Fibroblast of villous mesenchyme (primary cell): ENCODE measurements around the gene ATXN10. TPM values are rescaled to one million over a fixed set of nuclear protein-coding genes. Genes with fewer than 3 reads are reported as not detected.

Source experiments
- DNase-seq: peaks from one replicate; pipeline ENCODE4 v3.0.0-alpha.2; 2010; ENCODE audit warnings: low read depth
- H3K4me3 ChIP-seq: 2 replicates; pipeline ENCODE4 v1.5.1; 2011; ENCODE audit warnings: low read depth, mild to moderate bottlenecking, low read length
- total RNA-seq: library from RNA; depleted of rRNA; stranded (reverse); fragments of >200 nt; gene quantifications from 2 replicates; pipeline ENCODE4 v1.2.3, GENCODE V29; 2012
- TF ChIP-seq, protein P1 (sequence below): IDR thresholded peaks from 2 replicates; pipeline ENCODE4 v1.5.1; 2012; ENCODE audit warnings: low read depth, mild to moderate bottlenecking, low read length; ENCODE audit not compliant: insufficient read depth

The ATXN10 gene
- total RNA-seq, 1 donor, result 190 TPM

GRCh38 chr22:45887202-45888131 lies 215.8 kb downstream of the ATXN10 start:
- no peak for DNase-seq
- no peak overlapping the region for H3K4me3 ChIP-seq
- TF ChIP-seq, protein P1, sequence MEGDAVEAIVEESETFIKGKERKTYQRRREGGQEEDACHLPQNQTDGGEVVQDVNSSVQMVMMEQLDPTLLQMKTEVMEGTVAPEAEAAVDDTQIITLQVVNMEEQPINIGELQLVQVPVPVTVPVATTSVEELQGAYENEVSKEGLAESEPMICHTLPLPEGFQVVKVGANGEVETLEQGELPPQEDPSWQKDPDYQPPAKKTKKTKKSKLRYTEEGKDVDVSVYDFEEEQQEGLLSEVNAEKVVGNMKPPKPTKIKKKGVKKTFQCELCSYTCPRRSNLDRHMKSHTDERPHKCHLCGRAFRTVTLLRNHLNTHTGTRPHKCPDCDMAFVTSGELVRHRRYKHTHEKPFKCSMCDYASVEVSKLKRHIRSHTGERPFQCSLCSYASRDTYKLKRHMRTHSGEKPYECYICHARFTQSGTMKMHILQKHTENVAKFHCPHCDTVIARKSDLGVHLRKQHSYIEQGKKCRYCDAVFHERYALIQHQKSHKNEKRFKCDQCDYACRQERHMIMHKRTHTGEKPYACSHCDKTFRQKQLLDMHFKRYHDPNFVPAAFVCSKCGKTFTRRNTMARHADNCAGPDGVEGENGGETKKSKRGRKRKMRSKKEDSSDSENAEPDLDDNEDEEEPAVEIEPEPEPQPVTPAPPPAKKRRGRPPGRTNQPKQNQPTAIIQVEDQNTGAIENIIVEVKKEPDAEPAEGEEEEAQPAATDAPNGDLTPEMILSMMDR, result no peak

DNA sequence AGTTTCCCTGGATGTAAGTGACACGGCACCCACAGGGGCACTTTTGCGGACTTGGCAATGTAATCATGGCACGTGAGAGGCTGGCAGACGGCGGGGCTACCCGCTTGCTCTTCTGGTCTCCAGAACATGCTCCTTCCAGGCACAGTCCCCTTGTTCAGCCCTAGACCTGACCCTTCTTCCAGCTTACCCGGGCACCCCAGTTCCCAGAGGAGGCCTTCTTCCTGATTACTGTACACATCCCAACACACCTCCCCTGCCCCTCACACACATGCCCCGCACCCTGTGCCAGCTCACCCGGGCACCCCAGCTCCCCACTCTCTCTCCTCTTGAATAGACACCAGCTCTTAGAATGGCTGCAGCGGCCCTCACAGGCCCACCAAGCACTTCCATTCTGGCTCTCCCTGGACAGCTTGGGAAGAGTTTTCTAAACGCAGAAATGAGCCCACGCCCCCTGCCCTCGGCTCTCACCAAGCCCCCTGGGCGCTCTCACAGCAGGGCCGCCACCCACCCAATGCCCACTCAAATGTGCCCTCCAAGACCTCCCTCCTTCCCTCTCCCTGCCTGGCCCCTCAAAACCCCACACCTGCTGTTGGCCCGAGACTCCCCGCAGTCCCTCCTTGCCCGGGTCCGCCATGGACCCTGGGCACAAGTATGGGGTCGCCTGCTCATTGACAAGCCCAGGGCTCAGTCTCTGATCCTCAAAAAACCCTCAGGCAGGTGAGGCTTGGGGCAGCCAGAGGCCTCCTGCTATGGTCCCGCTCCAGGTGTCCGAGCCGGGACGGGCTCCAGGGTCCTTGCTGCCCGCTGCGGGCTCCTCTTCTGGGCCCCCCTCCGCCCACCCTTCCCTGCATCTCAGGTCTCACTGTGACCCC lies 216.8 kb downstream of the ATXN10 start:
- DNase-seq, result no peak
- H3K4me3 ChIP-seq, result no peak overlapping the region
- TF ChIP-seq, protein P1, result no peak

GRCh38 chr22:45889093-45889538 lies 217.5 kb downstream of the ATXN10 start:
- no peak for DNase-seq
- TF ChIP-seq, protein P1, result no peak
- no peak overlapping the region for H3K4me3 ChIP-seq

GRCh38 chr22:45889539-45890350 lies 218.1 kb downstream of the ATXN10 start:
- no peak overlapping the region for H3K4me3 ChIP-seq
- TF ChIP-seq, protein P1, result no peak
- no peak for DNase-seq

- H3K4me3 ChIP-seq, result no peak overlapping the region
- DNase-seq, result no peak
- TF ChIP-seq, protein P1, result no peak
Observed at GRCh38 chr22:45890351-45890635, 218.7 kb downstream of the ATXN10 start.

DNA sequence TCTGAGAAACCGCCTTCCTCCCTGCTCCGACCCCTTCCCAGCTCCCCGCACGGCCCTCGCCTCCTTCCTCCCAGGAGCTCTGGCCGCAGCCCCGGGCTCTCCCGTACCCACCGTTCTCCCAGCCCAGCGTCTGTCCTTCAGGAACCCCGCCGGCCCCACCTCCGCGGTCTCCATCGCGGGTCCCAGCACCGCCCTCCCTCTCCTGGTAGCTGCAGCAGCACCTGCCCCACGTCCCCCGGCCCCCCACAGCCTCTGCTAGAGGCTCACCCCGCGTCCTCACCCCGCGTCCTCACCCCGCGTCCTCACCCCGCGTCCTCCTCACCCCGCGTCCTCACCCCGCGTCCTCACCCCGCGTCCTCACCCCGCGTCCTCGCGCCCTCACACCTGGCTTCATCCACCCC lies 219.4 kb downstream of the ATXN10 start:
- TF ChIP-seq, protein P1, result no peak
- DNase-seq, result no peak
- H3K4me3 ChIP-seq, result no peak overlapping the region
